Endodermal cell (in vitro differentiated cells): ENCODE data around the gene TRPC4. TPM values are rescaled to one million over a fixed set of nuclear protein-coding genes. Genes with fewer than 3 reads are reported as not detected.
A peak's percentile ranks its signal among the peaks of the same experiment; 100 is the strongest.

Experiments used
- DNase-seq: peaks from one replicate; pipeline ENCODE4 v3.0.0-alpha.2; 2017
- H3K27ac ChIP-seq: 2 replicates; pipeline ENCODE4 v1.5.1; 2013; ENCODE audit warnings: mild to moderate bottlenecking, low read depth, low read length, moderate library complexity
- H3K27me3 ChIP-seq: 2 replicates; pipeline ENCODE4 v1.6.1; 2013; ENCODE audit warnings: mild to moderate bottlenecking, low read length, moderate library complexity; ENCODE audit not compliant: insufficient read depth, control insufficient read depth, poor library complexity, severe bottlenecking
- H3K36me3 ChIP-seq: 2 replicates; pipeline ENCODE4 v1.7.0; 2013; ENCODE audit warnings: mild to moderate bottlenecking, low read length, moderate library complexity; ENCODE audit not compliant: control insufficient read depth, insufficient read depth
- H3K4me1 ChIP-seq: one replicate; pipeline ENCODE4 v1.7.0; 2013; ENCODE audit warnings: low read length; ENCODE audit not compliant: control insufficient read depth, insufficient read depth
- H3K4me3 ChIP-seq: 2 replicates; pipeline ENCODE4 v1.5.1; 2013; ENCODE audit warnings: mild to moderate bottlenecking, low read length, moderate library complexity
- H3K9ac ChIP-seq: 2 replicates; pipeline ENCODE4 v1.6.1; 2013; ENCODE audit warnings: mild to moderate bottlenecking, low read length, moderate library complexity; ENCODE audit not compliant: poor library complexity, severe bottlenecking; ENCODE audit errors: extremely low read depth
- H3K9me3 ChIP-seq: 2 replicates; pipeline ENCODE4 v1.6.1; 2013; ENCODE audit warnings: mild to moderate bottlenecking, low read length, moderate library complexity; ENCODE audit not compliant: control insufficient read depth
- H3K27ac Mint-ChIP-seq: 2 replicates; pipeline ENCODE4 v1.8.0; 2020; ENCODE audit warnings: mixed read lengths
- H3K27me3 Mint-ChIP-seq: 2 replicates; pipeline ENCODE4 v1.8.0; 2021; ENCODE audit warnings: mild to moderate bottlenecking, mixed read lengths; ENCODE audit not compliant: insufficient read depth
- H3K36me3 Mint-ChIP-seq: 2 replicates; pipeline ENCODE4 v1.8.0; 2020; ENCODE audit warnings: low read depth, mixed read lengths
- H3K4me1 Mint-ChIP-seq: 2 replicates; pipeline ENCODE4 v1.8.0; 2020; ENCODE audit warnings: mixed read lengths
- H3K4me3 Mint-ChIP-seq: 2 replicates; pipeline ENCODE4 v1.8.0; 2020; ENCODE audit warnings: mild to moderate bottlenecking, moderate library complexity, mixed read lengths
- H3K9me3 Mint-ChIP-seq: 2 replicates; pipeline ENCODE4 v1.8.0; 2020; ENCODE audit warnings: mild to moderate bottlenecking, mixed read lengths
- CTCF ChIP-seq: fragments of 200-600 bp; sonication (generic); conservative IDR thresholded peaks from 2 replicates; pipeline ENCODE4 v1.5.0; 2021; ENCODE audit warnings: antibody characterized with exemption, mild to moderate bottlenecking
- WGBS, 2 experiments: methylation state at CpG; one replicate each; pipeline versions ENCODE4 v1.1.5 to v1.1.7; 2013; ENCODE audit warnings: missing lambda C conversion rate in 2 of 2, mixed read lengths in 1 of 2; ENCODE audit not compliant: insufficient coverage in 1 of 2, insufficient read length in 1 of 2; 5-methylcytosine and 5-hydroxymethylcytosine counted together
- total RNA-seq, 2 donors: library from RNA; stranded (reverse); fragmentation: NEBNext Ultra II Directional in 1 of 2; extraction: Animal tissue kit (Norgen Biotek cat#: 25700) in 1 of 2; gene quantifications; 2 replicates in 1 of 2; 3 replicates in 1 of 2; pipeline ENCODE4 v1.2.1, GENCODE V29; 2021

TRPC4 gene
- total RNA-seq, 2 donors from 2014 or later, result 22.5 to 28.5 TPM

- H3K9ac ChIP-seq, result no peak overlapping the region
- peaks cover under 1% of the 10 kb centered on the region for H3K4me1 ChIP-seq
- H3K4me3 ChIP-seq, result no peak overlapping the region
- peaks cover 34% of the 10 kb centered on the region for H3K36me3 Mint-ChIP-seq
- H3K9me3 Mint-ChIP-seq, result peaks cover 2% of the 10 kb centered on the region
- peaks cover 7% of the 10 kb centered on the region for H3K4me1 Mint-ChIP-seq
- no peak overlapping the region for H3K27ac ChIP-seq
- no peaks in the 10 kb centered on the region for H3K27me3 ChIP-seq
- 89 to 100% methylated on average over 1 of the region's 1 CpG for WGBS, 2 experiments
- H3K27ac Mint-ChIP-seq, result no peak overlapping the region
- no peak for DNase-seq
- no peaks in the 10 kb centered on the region for H3K36me3 ChIP-seq
- no peak overlapping the region for H3K4me3 Mint-ChIP-seq
- H3K27me3 Mint-ChIP-seq, result no peaks in the 10 kb centered on the region
- H3K9me3 ChIP-seq, result no peaks in the 10 kb centered on the region
- no peak for TF ChIP-seq CTCF
Measured at GRCh38 chr13:37651891-37652290, 217.7 kb downstream of the TRPC4 start.

- H3K27me3 ChIP-seq, result no peaks in the 10 kb centered on the region
- no peaks in the 10 kb centered on the region for H3K9me3 ChIP-seq
- no peak overlapping the region for H3K27ac Mint-ChIP-seq
- no peak overlapping the region for H3K27ac ChIP-seq
- TF ChIP-seq CTCF, result no peak
- DNase-seq, result no peak
- peaks cover 20% of the 10 kb centered on the region for H3K4me1 ChIP-seq
- no peaks in the 10 kb centered on the region for H3K27me3 Mint-ChIP-seq
- H3K36me3 ChIP-seq, result no peaks in the 10 kb centered on the region
- peaks cover 27% of the 10 kb centered on the region for H3K4me1 Mint-ChIP-seq
- peaks cover 36% of the 10 kb centered on the region for H3K36me3 Mint-ChIP-seq
- H3K9me3 Mint-ChIP-seq, result peaks cover 2% of the 10 kb centered on the region
- H3K9ac ChIP-seq, result no peak overlapping the region
- no peak overlapping the region for H3K4me3 Mint-ChIP-seq
- H3K4me3 ChIP-seq, result no peak overlapping the region
Measured at GRCh38 chr13:37648609-37649008, 221.0 kb downstream of the TRPC4 start.

DNA sequence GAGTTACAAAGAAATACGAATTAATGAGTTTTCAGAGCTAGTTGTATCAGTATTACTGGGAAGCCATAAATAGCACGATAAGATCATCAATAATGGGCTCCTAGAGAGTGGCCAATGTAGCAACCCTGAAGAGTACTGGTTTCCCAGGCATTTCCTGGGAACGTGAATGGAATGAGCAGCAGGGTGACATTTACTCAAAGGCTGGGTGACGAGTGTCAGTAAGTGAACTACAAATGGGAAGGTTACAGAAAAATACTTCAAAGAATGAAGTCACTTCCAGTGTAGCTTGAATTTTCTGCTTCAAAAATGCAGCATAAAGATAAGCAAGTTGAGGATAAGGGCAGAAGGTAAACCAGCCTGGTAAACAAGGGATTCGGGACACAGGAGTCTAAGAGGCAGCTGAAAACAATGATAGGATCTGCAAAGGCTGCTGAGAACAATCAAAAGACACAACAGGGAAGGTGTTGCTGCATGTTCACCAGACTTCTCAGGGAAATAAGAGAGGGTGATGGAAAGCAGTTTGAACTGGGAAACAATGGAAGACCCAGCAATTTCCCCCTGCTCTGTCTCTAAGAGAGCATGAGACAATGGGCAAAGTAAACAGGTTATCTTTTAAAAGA is 222.4 kb downstream of the TRPC4 start:
- DNase-seq, result peak; percentile 68
- Mint-ChIP-seq H3K27ac (peak overlapping the region; percentile 90), H3K4me3 (peak overlapping the region; percentile 10), H3K9me3 (peaks cover 2% of the 10 kb centered on the region), H3K36me3 (peaks cover 39% of the 10 kb centered on the region), H3K4me1 (peaks cover 35% of the 10 kb centered on the region), H3K27me3 (no peaks in the 10 kb centered on the region)
- no peaks in the 10 kb centered on the region for H3K9me3 ChIP-seq
- no peaks in the 10 kb centered on the region for H3K36me3 ChIP-seq
- H3K27me3 ChIP-seq, result no peaks in the 10 kb centered on the region
- peak overlapping the region; percentile 94 for H3K27ac ChIP-seq
- H3K4me1 ChIP-seq, result peaks cover 20% of the 10 kb centered on the region
- peak overlapping the region; percentile 71 for H3K4me3 ChIP-seq
- H3K9ac ChIP-seq, result peak overlapping the region; percentile 73
- WGBS, 2 experiments, result 4 to 26% methylated on average over 3 to 5 of the region's 5 CpGs
- no peak for TF ChIP-seq CTCF
